Cardiac fibroblast (primary cell): ENCODE measurements around the gene FAAH.

Experiments
- DNase-seq, 2 donors: peaks; one replicate each; pipeline versions ENCODE4 v3.0.0 to v3.0.0-alpha.2; 2010; ENCODE audit warnings: low read depth in 2 of 2
- H3K4me3 ChIP-seq, 2 donors: replicated peaks in 1 of 2; 1 replicate in 1 of 2; 2 replicates in 1 of 2; pipeline ENCODE4 v1.5.1; 2011; ENCODE audit warnings: low read depth in 2 of 2, low read length in 2 of 2, mild to moderate bottlenecking in 2 of 2, moderate library complexity in 1 of 2
- CTCF ChIP-seq: IDR thresholded peaks from one replicate; pipeline ENCODE4 v1.5.1; 2011; ENCODE audit warnings: low read depth, mild to moderate bottlenecking, low read length, inconsistent platforms

The FAAH gene

GRCh38 chr1:46421739-46422138 lies 27.6 kb downstream of the FAAH start:
- DNase-seq = no peak
- no peak for TF ChIP-seq CTCF

GRCh38 chr1:46422261-46422871 lies 28.2 kb downstream of the FAAH start:
- TF ChIP-seq CTCF = no peak
- no peak for DNase-seq
- no peak overlapping the region for H3K4me3 ChIP-seq

More at GRCh38 chr1:46421739-46422138, 27.6 kb downstream of the FAAH start:
- no peak overlapping the region for H3K4me3 ChIP-seq

DNA sequence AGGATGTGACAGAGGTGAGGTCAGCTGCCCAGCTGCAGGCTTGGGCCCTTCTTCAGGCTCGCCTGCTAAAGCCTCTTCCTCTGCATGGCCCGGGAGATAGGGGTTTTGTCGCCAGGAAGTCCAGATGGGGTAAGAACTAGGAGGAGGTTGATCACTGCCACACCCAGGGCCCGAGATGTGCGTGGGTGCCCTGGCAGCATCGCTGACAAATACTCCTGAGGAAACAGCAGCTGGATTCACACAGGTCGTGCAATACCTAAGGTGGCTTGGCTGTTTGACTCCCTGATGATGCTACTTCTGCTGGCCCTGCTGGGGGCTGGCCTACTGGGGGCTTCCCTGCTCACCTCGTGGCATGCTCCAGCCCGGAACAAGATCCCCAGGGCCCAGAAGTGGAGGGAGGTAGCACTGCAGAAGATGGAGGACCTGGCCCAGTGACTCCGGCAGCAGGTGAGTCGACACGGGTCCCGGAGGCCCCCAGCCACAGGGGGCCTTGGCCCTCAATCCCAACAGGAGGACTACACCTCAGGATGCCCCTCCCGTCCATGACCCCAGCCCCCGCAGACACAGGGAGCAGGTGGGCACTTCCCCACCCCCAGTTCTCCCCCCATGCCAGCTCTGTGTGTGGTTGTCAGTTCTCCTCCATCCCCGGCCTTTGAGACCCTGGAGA lies 29.6 kb downstream of the FAAH start:
- no peak overlapping the region for H3K4me3 ChIP-seq
- DNase-seq = no peak
- no peak for TF ChIP-seq CTCF

DNA sequence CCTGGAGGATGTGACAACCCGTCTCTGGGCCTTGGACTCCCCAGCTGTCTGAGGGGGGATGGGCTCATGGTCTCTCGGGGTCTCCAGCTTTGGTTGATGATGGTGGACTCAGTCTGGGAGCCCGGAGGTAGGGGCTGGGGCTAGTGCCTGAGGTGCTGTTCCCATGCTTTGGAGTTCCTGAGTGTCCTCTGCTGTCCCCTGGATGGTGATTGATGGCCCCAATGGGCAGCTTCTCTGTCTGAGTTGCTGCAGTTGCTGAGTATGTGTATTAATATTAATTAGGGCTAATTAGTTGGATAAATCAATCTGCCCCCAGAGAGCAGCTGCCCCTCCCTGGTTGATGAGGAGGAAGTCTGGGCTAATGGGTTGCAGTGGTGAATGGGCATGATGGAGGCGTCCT lies 30.6 kb downstream of the FAAH start:
- H3K4me3 ChIP-seq = no peak overlapping the region
- TF ChIP-seq CTCF = no peak
- no peak for DNase-seq

- DNase-seq = no peak
- no peak overlapping the region for H3K4me3 ChIP-seq
- TF ChIP-seq CTCF = no peak
Measured at GRCh38 chr1:46425726-46426125, 31.6 kb downstream of the FAAH start.

DNA sequence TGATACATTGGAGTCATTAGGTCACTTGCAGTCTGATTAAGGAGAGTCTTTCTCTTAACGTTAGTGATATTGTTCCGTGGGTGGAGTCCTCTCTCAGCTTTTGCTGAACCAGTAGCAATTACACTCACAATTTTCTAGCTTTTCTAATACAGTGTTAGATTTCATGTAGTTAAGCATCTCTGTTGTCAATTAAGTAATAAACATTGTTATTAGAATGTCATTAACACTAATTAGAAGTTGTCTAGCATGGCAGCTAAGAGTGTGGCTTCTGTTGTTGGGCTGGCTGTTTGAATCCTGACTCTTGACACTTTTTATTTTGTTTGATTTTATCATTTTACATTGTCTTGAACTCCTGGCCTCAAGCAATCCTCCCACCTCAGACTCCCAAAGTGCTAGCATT lies 33.4 kb downstream of the FAAH start:
- H3K4me3 ChIP-seq = no peak overlapping the region
- no peak for TF ChIP-seq CTCF
- no peak for DNase-seq
